K562 (cell line): Measurements from ENCODE around the gene DAPK1. TPM values are rescaled to one million over a fixed set of nuclear protein-coding genes. Genes with fewer than 3 reads are reported as not detected.

ENCODE experiments used
- ATAC-seq: fragments of 200-7000 bp; cut with Tn5 transposase; 3 replicates; pipeline ENCODE4 v1.9.1; 2020; ENCODE audit warnings: moderate library complexity
- BruUV-seq: library from RNA; stranded (reverse); fragments of 400-500 nt; replicated peaks from 2 replicates; lab custom pipeline; 2021; lab: Mats Ljungman, UMichigan
- CTCF ChIA-PET: fragments of 300-600 bp; formaldehyde crosslinking; extraction: SDS; loops from one replicate; lab custom pipeline; 2021; ENCODE audit warnings: low intra/inter-chr PET ratio; lab: Yijun Ruan, JAX
- POLR2A ChIA-PET: fragments of 300-600, 350-650 bp; sonication (Branson Sonifier 250); formaldehyde crosslinking; extraction: SDS; loops from one replicate; lab custom pipeline; 2021; ENCODE audit warnings: antibody characterized with exemption, inconsistent platforms; lab: Yijun Ruan, JAX
- DNase-seq, 4 experiments: peaks; one replicate each; pipeline versions ENCODE4 v3.0.0 to v3.0.0-alpha.2; 2011 to 2018; ENCODE audit warnings: low spot score in 3 of 4, mixed read lengths in 3 of 4; ENCODE audit errors: extremely low read depth in 1 of 4
- FAIRE-seq: peaks from 2 replicates; lab custom pipeline; 2011; peaks lifted over from hg19 to GRCh38; lab: Jason Lieb, UNC
- H2AFZ ChIP-seq: 2 replicates; pipeline ENCODE4 v1.6.0; 2011; ENCODE audit warnings: low read depth, low read length, control low read depth, inconsistent platforms
- H3K27ac ChIP-seq: fragments of 200-600 bp; 3 replicates; pipeline ENCODE4 v1.8.0; 2011; ENCODE audit warnings: low read depth, mild to moderate bottlenecking, control low read depth, inconsistent platforms, low read length, moderate library complexity, mixed read lengths; ENCODE audit errors: extremely low read depth
- H3K27me3 ChIP-seq, 2 experiments: fragments of 300-600 bp in 1 of 2; 2 replicates in 1 of 2; 3 replicates in 1 of 2; pipeline versions ENCODE4 v1.6.0 to v1.8.0; 2011; ENCODE audit warnings: inconsistent platforms in 2 of 2, low read length in 2 of 2, mild to moderate bottlenecking in 1 of 2, mixed read lengths in 1 of 2, moderate library complexity in 1 of 2; ENCODE audit not compliant: control insufficient read depth in 2 of 2, insufficient read depth in 2 of 2
- H3K36me3 ChIP-seq: fragments of 300-600 bp; 3 replicates; pipeline ENCODE4 v1.8.0; 2011; ENCODE audit warnings: mild to moderate bottlenecking, low read length, inconsistent platforms; ENCODE audit not compliant: control insufficient read depth, insufficient read depth
- H3K4me1 ChIP-seq, 2 experiments: fragments of 200-600 bp in 1 of 2; replicated peaks in 1 of 2; 2 replicates in 1 of 2; 3 replicates in 1 of 2; pipeline versions ENCODE4 v1.5.1 to v1.8.0; 2011; ENCODE audit warnings: inconsistent platforms in 2 of 2, low read length in 2 of 2, mild to moderate bottlenecking in 1 of 2, mixed read lengths in 1 of 2, moderate library complexity in 1 of 2; ENCODE audit not compliant: control insufficient read depth in 2 of 2, insufficient read depth in 2 of 2
- H3K4me2 ChIP-seq: 2 replicates; pipeline ENCODE4 v1.6.1; 2011; ENCODE audit warnings: low read length, control low read depth, inconsistent platforms, mixed read lengths; ENCODE audit not compliant: insufficient read depth
- H3K4me3 ChIP-seq: fragments of 200-600 bp; sonication (generic), shearing (Covaris generic); 2 replicates; pipeline ENCODE4 v1.5.1; 2016; ENCODE audit warnings: control low read depth, inconsistent platforms
- H3K79me2 ChIP-seq: fragments of 200-600 bp; 3 replicates; pipeline ENCODE4 v1.8.0; 2011; ENCODE audit warnings: low read length, inconsistent platforms; ENCODE audit not compliant: control insufficient read depth, insufficient read depth
- H3K9ac ChIP-seq, 2 experiments: 2 replicates each; pipeline versions ENCODE4 v1.6.0 to v1.6.1; 2011; ENCODE audit warnings: low read depth in 2 of 2, low read length in 2 of 2, control low read depth in 1 of 2, inconsistent platforms in 1 of 2, mild to moderate bottlenecking in 1 of 2, mixed read lengths in 1 of 2; ENCODE audit not compliant: insufficient read depth in 1 of 2
- H3K9me1 ChIP-seq: one replicate; pipeline ENCODE4 v1.6.0; 2011; ENCODE audit warnings: inconsistent platforms, mild to moderate bottlenecking, low read length, moderate library complexity; ENCODE audit not compliant: control insufficient read depth, insufficient read depth
- H3K9me3 ChIP-seq: replicated peaks from 2 replicates; pipeline ENCODE4 v1.5.1; 2011; ENCODE audit warnings: low read depth, low read length, inconsistent platforms; ENCODE audit not compliant: control insufficient read depth, insufficient read depth
- H4K20me1 ChIP-seq: replicated peaks from 2 replicates; pipeline ENCODE4 v1.6.1; 2011; ENCODE audit warnings: low read length, inconsistent platforms, mixed read lengths; ENCODE audit not compliant: control insufficient read depth, insufficient read depth
- HMG20B ChIP-seq: fragments of 250-450 bp; sonication (Bioruptor Pico); IDR thresholded peaks from 2 replicates; pipeline ENCODE4 v1.5.0; 2021; ENCODE audit warnings: mild to moderate bottlenecking
- PHB2 ChIP-seq: fragments of 450-650 bp; IDR thresholded peaks from 2 replicates; pipeline ENCODE4 v1.6.1; 2017; ENCODE audit warnings: low read depth
- SAP30 ChIP-seq: fragments of 200-600 bp; sonication (generic); IDR thresholded peaks from 2 replicates; pipeline ENCODE4 v1.6.1; 2012; ENCODE audit warnings: borderline replicate concordance, low read depth, mild to moderate bottlenecking, moderate library complexity, low read length, control low read depth, inconsistent platforms; ENCODE audit not compliant: insufficient read depth, poor library complexity, severe bottlenecking
- STAT5A ChIP-seq: IDR thresholded peaks from 2 replicates; pipeline ENCODE4 v1.6.1; 2012; ENCODE audit warnings: low read length, inconsistent platforms, borderline replicate concordance
- ZNF75A ChIP-seq: fragments of 450-650 bp; formaldehyde crosslinking; IDR thresholded peaks from 2 replicates; pipeline ENCODE4 v1.4.0; 2020; ENCODE audit warnings: mild to moderate bottlenecking
- WGBS: fragments of 100-300 bp; shearing (Covaris generic); methylation state at CpG from one replicate; pipeline ENCODE4 v1.1.6; 2016; ENCODE audit warnings: low coverage, mixed read lengths; ENCODE audit not compliant: insufficient coverage; ENCODE audit errors: missing lambda C conversion rate; 5-methylcytosine and 5-hydroxymethylcytosine counted together
- in situ Hi-C: fragments of 300-500 bp; cut with MboI; formaldehyde crosslinking; loops from 4 replicates; pipeline ENCODE4 v1.15.0; 2018; ENCODE audit warnings: inconsistent platforms, mixed read lengths
- intact Hi-C: fragments of 100-400 bp; cut with micrococcal nuclease; formaldehyde crosslinking; loops from 2 replicates; pipeline ENCODE4 v1.14.2; 2022
- polyA plus RNA-seq, 8 experiments: library from polyadenylated mRNA; depleted of rRNA in 4 of 8; stranded (reverse) in 5 of 8; unstranded in 3 of 8; fragments of >200 nt; fragmentation: Nextera tagmentation in 2 of 8; fragmentation: Illumina TruSeq in 1 of 8; extraction: Ambion mirVana in 2 of 8; extraction: Trizol in 1 of 8; gene quantifications; 2 replicates each; pipeline versions ENCODE4 v1.2.1 to v1.2.3, GENCODE V29; 2011 to 2014; ENCODE audit warnings: inconsistent platforms in 1 of 8, missing spikeins in 1 of 8
- total RNA-seq, 7 experiments: library from RNA; depleted of rRNA in 6 of 7; stranded (reverse); fragments of >200 nt in 6 of 7; fragmentation: Illumina TruSeq in 2 of 7; extraction: Trizol in 2 of 7; gene quantifications; 2 replicates each; pipeline versions ENCODE4 v1.2.1 to v1.2.3, GENCODE V29; 2011 to 2021; ENCODE audit warnings: low replicate concordance in 1 of 7
- TF ChIP-seq, protein P1 (sequence below): fragments of 250-450 bp; sonication (Bioruptor Pico); IDR thresholded peaks from 2 replicates; pipeline ENCODE4 v1.5.1; 2021; ENCODE audit warnings: mild to moderate bottlenecking
- TF ChIP-seq, protein P2 (sequence below): sonication (generic); formaldehyde crosslinking; IDR thresholded peaks from 2 replicates; pipeline ENCODE4 v1.8.0; 2023; ENCODE audit warnings: mild to moderate bottlenecking, missing genetic modification reagents

The DAPK1 gene
- total and polyA plus RNA-seq, 9 of the 15 experiments (the other 6 are each of a cell fraction or from before 2014, with no cell fraction given), result 1.7 to 26.4 (median 15.8) TPM

DNA sequence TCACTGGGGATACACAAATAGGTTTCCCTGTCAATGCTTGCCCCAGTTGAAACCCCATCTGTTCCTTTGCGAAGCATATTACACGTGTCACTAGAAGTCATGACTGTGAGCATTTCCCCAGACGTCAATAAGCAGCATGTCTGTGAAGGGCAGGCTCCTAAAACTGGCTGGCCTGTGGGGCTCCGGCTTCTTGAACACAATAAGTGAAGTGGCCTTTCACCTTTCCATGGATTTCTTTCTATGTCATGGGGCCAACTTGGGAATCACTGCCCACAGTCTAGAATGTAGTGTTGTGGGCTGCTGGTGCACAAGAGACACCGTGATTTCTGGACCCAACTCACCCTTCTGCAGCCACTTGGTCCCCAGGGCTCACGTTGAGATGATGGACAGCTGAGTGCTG is 167.8 kb downstream of the DAPK1 start:
- no peaks in the 10 kb centered on the region for H4K20me1 ChIP-seq
- peaks cover 0 to 7% of the 10 kb centered on the region in 2 experiments; a peak in 4 of 5 replicates for H3K4me1 ChIP-seq
- in situ Hi-C loops (loop anchor here (25.0 kb wide), 1 partner anchor 1228 kb away; no protein-coding TSS in a partner anchor), intact Hi-C loops (loop anchor here (10.0 kb wide), 1 partner anchor 171 kb away; the partner anchor contains the start of gene DAPK1)
- H3K9ac ChIP-seq, result no peak overlapping the region
- no peak overlapping the region for H2AFZ ChIP-seq
- ATAC-seq (no peak), FAIRE-seq (no peak), DNase-seq (no peak)
- H3K27ac ChIP-seq, result no peak overlapping the region
- no TSS peak for BruUV-seq
- H3K79me2 ChIP-seq, result no peaks in the 10 kb centered on the region
- H3K9me3 ChIP-seq, result no peaks in the 10 kb centered on the region; the same call in none of the 2 replicates
- H3K4me2 ChIP-seq, result no peak overlapping the region
- TF ChIP-seq ZNF75A (CRISPR knock-in tag) (no peak), STAT5A (no peak), PHB2 (no peak), SAP30 (no peak), HMG20B (CRISPR knock-in tag) (no peak)
- TF ChIP-seq, protein P1, sequence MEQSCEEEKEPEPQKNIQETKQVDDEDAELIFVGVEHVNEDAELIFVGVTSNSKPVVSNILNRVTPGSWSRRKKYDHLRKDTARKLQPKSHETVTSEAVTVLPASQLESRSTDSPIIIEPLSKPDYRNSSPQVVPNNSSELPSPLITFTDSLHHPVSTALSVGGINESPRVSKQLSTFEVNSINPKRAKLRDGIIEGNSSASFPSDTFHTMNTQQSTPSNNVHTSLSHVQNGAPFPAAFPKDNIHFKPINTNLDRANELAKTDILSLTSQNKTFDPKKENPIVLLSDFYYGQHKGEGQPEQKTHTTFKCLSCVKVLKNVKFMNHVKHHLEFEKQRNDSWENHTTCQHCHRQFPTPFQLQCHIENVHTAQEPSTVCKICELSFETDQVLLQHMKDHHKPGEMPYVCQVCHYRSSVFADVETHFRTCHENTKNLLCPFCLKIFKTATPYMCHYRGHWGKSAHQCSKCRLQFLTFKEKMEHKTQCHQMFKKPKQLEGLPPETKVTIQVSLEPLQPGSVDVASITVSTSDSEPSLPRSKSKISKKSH (CRISPR knock-in tag), result no peak
- TF ChIP-seq, protein P2, sequence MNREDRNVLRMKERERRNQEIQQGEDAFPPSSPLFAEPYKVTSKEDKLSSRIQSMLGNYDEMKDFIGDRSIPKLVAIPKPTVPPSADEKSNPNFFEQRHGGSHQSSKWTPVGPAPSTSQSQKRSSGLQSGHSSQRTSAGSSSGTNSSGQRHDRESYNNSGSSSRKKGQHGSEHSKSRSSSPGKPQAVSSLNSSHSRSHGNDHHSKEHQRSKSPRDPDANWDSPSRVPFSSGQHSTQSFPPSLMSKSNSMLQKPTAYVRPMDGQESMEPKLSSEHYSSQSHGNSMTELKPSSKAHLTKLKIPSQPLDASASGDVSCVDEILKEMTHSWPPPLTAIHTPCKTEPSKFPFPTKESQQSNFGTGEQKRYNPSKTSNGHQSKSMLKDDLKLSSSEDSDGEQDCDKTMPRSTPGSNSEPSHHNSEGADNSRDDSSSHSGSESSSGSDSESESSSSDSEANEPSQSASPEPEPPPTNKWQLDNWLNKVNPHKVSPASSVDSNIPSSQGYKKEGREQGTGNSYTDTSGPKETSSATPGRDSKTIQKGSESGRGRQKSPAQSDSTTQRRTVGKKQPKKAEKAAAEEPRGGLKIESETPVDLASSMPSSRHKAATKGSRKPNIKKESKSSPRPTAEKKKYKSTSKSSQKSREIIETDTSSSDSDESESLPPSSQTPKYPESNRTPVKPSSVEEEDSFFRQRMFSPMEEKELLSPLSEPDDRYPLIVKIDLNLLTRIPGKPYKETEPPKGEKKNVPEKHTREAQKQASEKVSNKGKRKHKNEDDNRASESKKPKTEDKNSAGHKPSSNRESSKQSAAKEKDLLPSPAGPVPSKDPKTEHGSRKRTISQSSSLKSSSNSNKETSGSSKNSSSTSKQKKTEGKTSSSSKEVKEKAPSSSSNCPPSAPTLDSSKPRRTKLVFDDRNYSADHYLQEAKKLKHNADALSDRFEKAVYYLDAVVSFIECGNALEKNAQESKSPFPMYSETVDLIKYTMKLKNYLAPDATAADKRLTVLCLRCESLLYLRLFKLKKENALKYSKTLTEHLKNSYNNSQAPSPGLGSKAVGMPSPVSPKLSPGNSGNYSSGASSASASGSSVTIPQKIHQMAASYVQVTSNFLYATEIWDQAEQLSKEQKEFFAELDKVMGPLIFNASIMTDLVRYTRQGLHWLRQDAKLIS (CRISPR knock-in tag), result no peak
- ChIA-PET CTCF (interaction anchor here (0.5 kb wide), 1 partner anchor 314 kb away, joined by 3 read pairs; no protein-coding TSS in a partner anchor), POLR2A (no interaction called here)
- H3K9me1 ChIP-seq, result no peaks in the 10 kb centered on the region
- peaks cover 11% of the 10 kb centered on the region; the same call in 2 of the 3 replicates for H3K36me3 ChIP-seq
- WGBS, result 81% methylated on average over 6 of the region's 6 CpGs
- H3K4me3 ChIP-seq, result no peak overlapping the region
- H3K27me3 ChIP-seq, result no peaks in the 10 kb centered on the region
